Measurements from ENCODE around the gene PDLIM5.

DNA sequence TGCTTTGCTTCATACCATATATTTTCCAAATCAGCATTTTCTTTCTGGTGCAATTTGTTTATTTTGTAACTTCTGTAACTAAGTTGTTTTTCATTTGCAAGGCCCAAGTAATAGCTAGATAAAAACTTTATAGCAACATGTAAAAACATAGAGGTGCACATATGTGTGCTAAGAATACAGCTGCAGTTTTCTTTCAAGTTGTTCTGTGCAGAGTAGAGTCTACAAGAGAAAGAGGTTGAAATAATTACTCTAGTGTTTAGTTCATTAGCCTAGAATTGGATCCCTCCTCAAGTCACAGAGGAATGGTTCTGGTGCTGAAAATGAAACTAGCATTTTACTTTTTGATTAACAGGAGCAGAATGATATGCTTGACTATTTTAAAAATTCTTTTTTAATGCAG lies 32.2 kb upstream of the PDLIM5 start:
- no peak for TF ChIP-seq POLR2A (IDR thresholded peaks at IDR 0.05)
- TF ChIP-seq, protein P1, sequence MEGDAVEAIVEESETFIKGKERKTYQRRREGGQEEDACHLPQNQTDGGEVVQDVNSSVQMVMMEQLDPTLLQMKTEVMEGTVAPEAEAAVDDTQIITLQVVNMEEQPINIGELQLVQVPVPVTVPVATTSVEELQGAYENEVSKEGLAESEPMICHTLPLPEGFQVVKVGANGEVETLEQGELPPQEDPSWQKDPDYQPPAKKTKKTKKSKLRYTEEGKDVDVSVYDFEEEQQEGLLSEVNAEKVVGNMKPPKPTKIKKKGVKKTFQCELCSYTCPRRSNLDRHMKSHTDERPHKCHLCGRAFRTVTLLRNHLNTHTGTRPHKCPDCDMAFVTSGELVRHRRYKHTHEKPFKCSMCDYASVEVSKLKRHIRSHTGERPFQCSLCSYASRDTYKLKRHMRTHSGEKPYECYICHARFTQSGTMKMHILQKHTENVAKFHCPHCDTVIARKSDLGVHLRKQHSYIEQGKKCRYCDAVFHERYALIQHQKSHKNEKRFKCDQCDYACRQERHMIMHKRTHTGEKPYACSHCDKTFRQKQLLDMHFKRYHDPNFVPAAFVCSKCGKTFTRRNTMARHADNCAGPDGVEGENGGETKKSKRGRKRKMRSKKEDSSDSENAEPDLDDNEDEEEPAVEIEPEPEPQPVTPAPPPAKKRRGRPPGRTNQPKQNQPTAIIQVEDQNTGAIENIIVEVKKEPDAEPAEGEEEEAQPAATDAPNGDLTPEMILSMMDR (IDR thresholded peaks at IDR 0.05 in 4 of 5, conservative IDR thresholded peaks at IDR 0.05 in 1 of 5), result no peak
